GM23248 (cell line): Measurements from ENCODE around the gene COG7.

ENCODE experiments used
- EZH2 ChIP-seq: fragments of 200-600 bp; sonication (generic); IDR thresholded peaks from 2 replicates; pipeline ENCODE4 v1.6.1; 2018; ENCODE audit warnings: antibody characterized with exemption, mild to moderate bottlenecking; ENCODE audit not compliant: insufficient read depth, poor library complexity, severe bottlenecking
- EZH2phosphoT487 ChIP-seq: fragments of 200-600 bp; sonication (generic); IDR thresholded peaks from 2 replicates; pipeline ENCODE4 v1.6.1; 2018; ENCODE audit warnings: antibody characterized with exemption, moderate library complexity, mild to moderate bottlenecking, low read depth; ENCODE audit not compliant: insufficient read depth

GRCh38 chr16:23499801-23500200, 46.8 kb upstream of the COG7 start:
- TF ChIP-seq EZH2phosphoT487 (no peak), EZH2 (no peak)
